Upper lobe of left lung (tissue), 4 donors: ENCODE results near the gene GSTM5.
"Not testable (repeated sequence)": the region's sequence is repeated elsewhere in the genome, so short reads cannot be mapped to it uniquely, and the experiment has no call there.

Experiments used
- CTCF ChIP-seq, 6 experiments: fragments of 450-650 bp in 4 of 6; fragments of 200-600 bp in 2 of 6; sonication (generic) in 2 of 6; IDR thresholded peaks; one replicate each; pipeline ENCODE4 v1.5.1; 2016 to 2019; ENCODE audit warnings: antibody characterized with exemption in 6 of 6
- EP300 ChIP-seq, 4 donors: sonication (generic); formaldehyde crosslinking; IDR thresholded peaks; one replicate each; pipeline ENCODE4 v1.5.1; 2017; ENCODE audit warnings: antibody characterized with exemption in 4 of 4, control low read depth in 2 of 4
- POLR2A ChIP-seq, 4 donors: fragments of 450-650 bp; IDR thresholded peaks; one replicate each; pipeline ENCODE4 v1.5.1; 2016 to 2017; ENCODE audit warnings: antibody characterized with exemption in 4 of 4, mild to moderate bottlenecking in 2 of 4
- POLR2AphosphoS5 ChIP-seq, 2 donors: sonication (generic); formaldehyde crosslinking; IDR thresholded peaks; one replicate each; pipeline ENCODE4 v1.5.1; 2017; ENCODE audit warnings: antibody characterized with exemption in 2 of 2

- TF ChIP-seq CTCF, POLR2AphosphoS5, EP300, POLR2A (IDR thresholded peaks at IDR 0.05): not testable (repeated sequence)
Measured at GRCh38 chr1:109756325-109756724, 44.3 kb downstream of the GSTM5 start.
